Suprapubic skin (tissue), 4 donors: ENCODE data around the gene TMEM138.

ENCODE experiments used
- POLR2A ChIP-seq, 2 donors: fragments of 450-650 bp; IDR thresholded peaks; one replicate each; pipeline ENCODE4 v1.6.1; 2017; ENCODE audit warnings: antibody characterized with exemption in 2 of 2, mild to moderate bottlenecking in 2 of 2, moderate library complexity in 2 of 2
- POLR2AphosphoS5 ChIP-seq, 3 donors: sonication (generic); formaldehyde crosslinking; IDR thresholded peaks; one replicate each; pipeline ENCODE4 v1.6.1; 2017; ENCODE audit warnings: antibody characterized with exemption in 3 of 3
- TF ChIP-seq, protein P1 (sequence below), 2 donors: fragments of 200-600 bp in 1 of 2; fragments of 450-650 bp in 1 of 2; sonication (generic) in 1 of 2; IDR thresholded peaks; one replicate each; pipeline ENCODE4 v1.5.1; 2016 to 2019; ENCODE audit warnings: antibody characterized with exemption in 2 of 2, mild to moderate bottlenecking in 1 of 2, moderate library complexity in 1 of 2

- TF ChIP-seq POLR2AphosphoS5 (IDR thresholded peaks at IDR 0.05) (no peak), POLR2A (IDR thresholded peaks at IDR 0.05) (no peak)
- TF ChIP-seq, protein P1, sequence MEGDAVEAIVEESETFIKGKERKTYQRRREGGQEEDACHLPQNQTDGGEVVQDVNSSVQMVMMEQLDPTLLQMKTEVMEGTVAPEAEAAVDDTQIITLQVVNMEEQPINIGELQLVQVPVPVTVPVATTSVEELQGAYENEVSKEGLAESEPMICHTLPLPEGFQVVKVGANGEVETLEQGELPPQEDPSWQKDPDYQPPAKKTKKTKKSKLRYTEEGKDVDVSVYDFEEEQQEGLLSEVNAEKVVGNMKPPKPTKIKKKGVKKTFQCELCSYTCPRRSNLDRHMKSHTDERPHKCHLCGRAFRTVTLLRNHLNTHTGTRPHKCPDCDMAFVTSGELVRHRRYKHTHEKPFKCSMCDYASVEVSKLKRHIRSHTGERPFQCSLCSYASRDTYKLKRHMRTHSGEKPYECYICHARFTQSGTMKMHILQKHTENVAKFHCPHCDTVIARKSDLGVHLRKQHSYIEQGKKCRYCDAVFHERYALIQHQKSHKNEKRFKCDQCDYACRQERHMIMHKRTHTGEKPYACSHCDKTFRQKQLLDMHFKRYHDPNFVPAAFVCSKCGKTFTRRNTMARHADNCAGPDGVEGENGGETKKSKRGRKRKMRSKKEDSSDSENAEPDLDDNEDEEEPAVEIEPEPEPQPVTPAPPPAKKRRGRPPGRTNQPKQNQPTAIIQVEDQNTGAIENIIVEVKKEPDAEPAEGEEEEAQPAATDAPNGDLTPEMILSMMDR (IDR thresholded peaks at IDR 0.05), result no peak
These were observed 11.4 kb upstream of the TMEM138 start for GRCh38 chr11:61350803-61351202.
